Stimulated activated naive B cell treated with anti-CD40 and anti-IgM and Interleukin-4, amounts not matched to agents 10 μg/mL and 1 μg/mL and 100 μg/mL, for 72 hours (primary cell): ENCODE data around the gene MYBBP1A.

Experiments used
- ATAC-seq, 2 donors: fragments of 150-1000 bp; cut with Tn5 transposase; replicated peaks; 2 replicates each; pipeline ENCODE4 v1.10.0; 2021; ENCODE audit warnings: moderate library complexity in 1 of 2
- DNase-seq: peaks from one replicate; pipeline ENCODE4 v3.0.0; 2021
- H3K27ac Mint-ChIP-seq: one replicate; pipeline ENCODE4 v1.8.0; 2022; ENCODE audit warnings: mild to moderate bottlenecking, mixed read lengths
- H3K27me3 Mint-ChIP-seq, 2 donors: one replicate each; pipeline ENCODE4 v1.8.0; 2022; ENCODE audit warnings: mixed read lengths in 2 of 2
- H3K36me3 Mint-ChIP-seq, 2 donors: one replicate each; pipeline ENCODE4 v1.8.0; 2022; ENCODE audit warnings: mixed read lengths in 2 of 2, mild to moderate bottlenecking in 1 of 2
- H3K4me1 Mint-ChIP-seq, 2 donors: one replicate each; pipeline ENCODE4 v1.8.0; 2022; ENCODE audit warnings: mixed read lengths in 2 of 2, mild to moderate bottlenecking in 1 of 2
- H3K4me3 Mint-ChIP-seq, 2 donors: one replicate each; pipeline ENCODE4 v1.8.0; 2022; ENCODE audit warnings: mild to moderate bottlenecking in 2 of 2, mixed read lengths in 2 of 2, moderate library complexity in 1 of 2
- H3K9me3 Mint-ChIP-seq, 2 donors: one replicate each; pipeline ENCODE4 v1.8.0; 2022; ENCODE audit warnings: mixed read lengths in 2 of 2, mild to moderate bottlenecking in 1 of 2

MYBBP1A gene

DNA sequence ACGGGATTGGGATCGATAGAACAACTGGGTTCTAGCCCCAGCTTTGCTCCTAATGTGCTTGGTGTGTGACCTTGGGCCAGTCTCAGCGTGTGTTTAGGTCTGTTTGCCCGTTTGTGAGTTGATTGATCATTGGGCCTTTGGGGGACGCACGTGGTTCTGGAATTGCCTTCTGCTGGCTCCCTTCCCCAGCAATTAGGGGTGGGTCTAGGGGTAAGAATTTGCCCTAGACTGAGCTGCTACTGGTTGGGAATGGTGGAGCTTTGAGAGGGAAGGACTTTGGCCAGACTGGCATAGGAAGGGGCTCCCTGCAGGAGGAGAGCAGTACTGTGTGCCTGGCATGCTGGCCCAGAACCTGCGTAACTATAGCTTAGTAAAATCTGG lies 55.0 kb downstream of the MYBBP1A start:
- no peaks in the 10 kb centered on the region for H3K36me3 Mint-ChIP-seq
- no peaks in the 10 kb centered on the region for H3K9me3 Mint-ChIP-seq
- ATAC-seq (no peak), DNase-seq (no peak)
- peaks cover 28 to 37% of the 10 kb centered on the region in 2 donors for H3K4me1 Mint-ChIP-seq
- no peak overlapping the region for H3K27ac Mint-ChIP-seq
- H3K4me3 Mint-ChIP-seq = peak overlapping the region; percentile 76 to 81
- peaks cover 54 to 61% of the 10 kb centered on the region in 2 donors for H3K27me3 Mint-ChIP-seq

DNA sequence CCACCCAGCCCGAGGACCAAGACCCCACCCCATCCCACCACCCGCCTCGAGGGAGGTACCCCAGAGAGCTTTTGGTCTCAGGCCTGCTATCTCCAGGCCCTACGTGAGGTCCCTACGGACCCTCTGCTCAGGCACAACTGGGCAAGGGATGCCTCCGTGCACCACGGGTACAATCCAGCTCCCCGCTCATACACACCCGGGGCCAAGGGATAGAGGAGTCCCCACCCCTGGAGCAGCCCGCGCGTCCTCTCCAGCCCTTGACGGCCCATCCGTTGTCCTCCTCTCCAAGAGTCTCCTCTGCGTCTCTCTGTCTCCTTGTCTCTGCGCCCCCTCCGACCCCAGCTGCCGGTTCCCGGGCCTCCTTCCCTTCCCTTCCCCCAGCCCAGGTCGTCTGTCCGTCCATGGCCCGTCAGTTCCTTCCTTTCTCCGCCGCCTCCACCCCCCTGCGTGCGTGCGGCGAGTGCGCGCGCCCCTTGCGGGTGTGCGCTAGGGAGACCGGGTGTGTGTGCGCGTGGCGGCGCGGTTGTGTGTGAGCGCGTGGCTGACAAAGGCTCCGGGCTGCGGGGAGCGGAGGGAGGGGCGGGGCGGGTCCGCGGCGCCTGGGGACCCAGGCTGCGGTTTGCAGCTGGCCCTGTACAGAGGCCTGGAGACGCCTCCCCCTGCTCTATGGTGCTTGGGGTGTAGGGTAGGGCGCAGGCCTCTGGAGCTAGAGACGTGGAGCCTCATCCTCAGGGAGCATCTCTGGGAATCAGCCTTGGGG lies 55.6 kb downstream of the MYBBP1A start:
- peak; percentile 17 to 23 for ATAC-seq
- Mint-ChIP-seq H3K36me3 (no peaks in the 10 kb centered on the region), H3K4me3 (peak overlapping the region; percentile 76 to 81), H3K27me3 (peaks cover 48 to 57% of the 10 kb centered on the region in 2 donors), H3K4me1 (peaks cover 28 to 37% of the 10 kb centered on the region in 2 donors), H3K9me3 (no peaks in the 10 kb centered on the region), H3K27ac (peak overlapping the region; percentile 56)
- DNase-seq = no peak

DNA sequence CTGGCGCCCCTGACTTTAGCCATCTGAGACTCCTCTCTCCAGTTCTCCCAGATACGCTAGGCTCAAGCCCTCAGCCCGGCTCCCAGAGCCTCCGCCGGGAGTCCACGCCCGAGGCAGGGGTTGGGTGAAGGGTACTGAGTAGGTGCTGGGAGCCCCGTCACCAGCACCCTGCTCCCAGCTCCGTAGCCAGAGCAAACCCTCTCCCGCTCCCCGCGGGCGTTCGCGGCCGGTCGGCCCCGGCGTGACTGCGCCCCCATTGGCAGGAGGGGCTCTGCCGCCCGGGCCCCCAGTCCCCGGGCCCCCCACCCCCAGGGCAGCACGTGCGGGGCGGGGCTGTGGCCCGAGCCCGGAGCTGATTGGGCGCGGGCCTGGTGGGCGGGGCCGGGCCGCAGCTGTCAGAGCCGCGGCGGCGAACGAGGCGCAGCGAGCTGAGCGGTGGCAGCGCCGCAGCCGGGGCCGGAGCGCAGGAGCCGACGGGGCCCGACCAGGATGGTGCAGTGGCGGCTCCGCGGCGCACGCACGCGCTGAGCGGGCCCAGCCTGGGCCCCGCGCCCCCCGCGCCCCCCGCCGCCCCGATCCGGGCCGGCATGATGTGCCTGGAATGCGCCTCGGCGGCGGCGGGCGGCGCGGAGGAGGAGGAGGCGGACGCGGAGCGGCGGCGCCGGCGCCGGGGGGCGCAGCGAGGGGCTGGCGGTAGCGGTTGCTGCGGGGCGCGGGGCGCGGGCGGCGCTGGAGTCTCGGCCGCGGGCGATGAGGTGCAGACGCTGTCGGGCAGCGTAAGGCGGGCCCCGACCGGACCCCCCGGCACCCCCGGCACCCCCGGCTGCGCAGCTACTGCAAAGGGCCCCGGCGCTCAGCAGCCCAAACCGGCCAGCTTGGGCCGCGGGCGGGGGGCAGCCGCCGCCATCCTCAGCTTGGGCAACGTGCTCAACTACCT lies 56.5 kb downstream of the MYBBP1A start, which contains the start of gene SPNS2:
TSS of gene SPNS2 (plus strand) at position 421 of the 937 bp plus-strand sequence. CDS start at position 588, 167 bp downstream.
- Mint-ChIP-seq H3K27ac (peak within 1 kb of the TSS; percentile 56), H3K4me1 (peaks cover 28 to 33% of the 10 kb centered on the region in 2 donors), H3K36me3 (no peaks in the 10 kb centered on the region), H3K4me3 (peak within 1 kb of the TSS; percentile 76 to 81), H3K9me3 (no peaks in the 10 kb centered on the region), H3K27me3 (peaks cover 39 to 48% of the 10 kb centered on the region in 2 donors)
- ATAC-seq (peak; percentile 71 to 86), DNase-seq (peak; percentile 48)

DNA sequence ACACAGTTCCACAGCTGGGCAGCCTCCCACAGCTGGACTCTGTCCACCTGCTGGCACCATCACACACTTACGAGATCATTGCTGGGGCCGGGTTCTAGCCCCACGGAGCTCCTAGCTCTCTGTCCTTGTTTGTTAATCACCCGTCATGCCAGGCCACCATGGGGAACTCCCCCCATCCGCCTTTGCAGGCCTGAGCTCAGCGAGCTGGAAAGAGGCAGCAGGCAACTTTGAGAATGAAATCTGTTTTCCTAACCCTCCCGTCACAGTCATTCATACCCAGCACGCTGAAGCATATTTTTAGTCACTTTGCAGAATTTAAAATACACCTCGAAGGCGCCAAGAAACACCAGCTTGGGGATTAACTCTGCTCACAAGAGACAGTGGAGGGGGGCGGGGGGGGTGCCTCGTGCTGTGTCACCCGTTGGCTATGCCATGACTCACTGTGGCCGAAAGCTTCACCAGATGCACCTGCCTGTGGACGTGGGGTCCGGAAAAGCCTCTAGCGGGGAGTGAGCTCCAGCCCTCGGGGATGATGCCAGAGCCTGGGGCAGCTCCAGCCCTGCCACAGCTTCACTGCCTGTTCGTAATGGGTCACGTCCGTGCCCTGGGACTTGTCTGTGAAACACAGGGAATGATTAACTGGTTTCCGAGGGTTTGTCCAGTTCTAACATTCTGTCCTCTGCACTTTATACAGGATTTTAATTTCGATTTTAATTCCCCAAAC lies 57.9 kb downstream of the MYBBP1A start:
- DNase-seq = peak; percentile 42
- Mint-ChIP-seq H3K27me3 (peaks cover 30 to 45% of the 10 kb centered on the region in 2 donors), H3K36me3 (no peaks in the 10 kb centered on the region), H3K4me3 (no peak overlapping the region), H3K4me1 (peaks cover 39 to 44% of the 10 kb centered on the region in 2 donors), H3K27ac (peak overlapping the region; percentile 25), H3K9me3 (no peaks in the 10 kb centered on the region)
- peak; percentile 28 to 65 for ATAC-seq

DNA sequence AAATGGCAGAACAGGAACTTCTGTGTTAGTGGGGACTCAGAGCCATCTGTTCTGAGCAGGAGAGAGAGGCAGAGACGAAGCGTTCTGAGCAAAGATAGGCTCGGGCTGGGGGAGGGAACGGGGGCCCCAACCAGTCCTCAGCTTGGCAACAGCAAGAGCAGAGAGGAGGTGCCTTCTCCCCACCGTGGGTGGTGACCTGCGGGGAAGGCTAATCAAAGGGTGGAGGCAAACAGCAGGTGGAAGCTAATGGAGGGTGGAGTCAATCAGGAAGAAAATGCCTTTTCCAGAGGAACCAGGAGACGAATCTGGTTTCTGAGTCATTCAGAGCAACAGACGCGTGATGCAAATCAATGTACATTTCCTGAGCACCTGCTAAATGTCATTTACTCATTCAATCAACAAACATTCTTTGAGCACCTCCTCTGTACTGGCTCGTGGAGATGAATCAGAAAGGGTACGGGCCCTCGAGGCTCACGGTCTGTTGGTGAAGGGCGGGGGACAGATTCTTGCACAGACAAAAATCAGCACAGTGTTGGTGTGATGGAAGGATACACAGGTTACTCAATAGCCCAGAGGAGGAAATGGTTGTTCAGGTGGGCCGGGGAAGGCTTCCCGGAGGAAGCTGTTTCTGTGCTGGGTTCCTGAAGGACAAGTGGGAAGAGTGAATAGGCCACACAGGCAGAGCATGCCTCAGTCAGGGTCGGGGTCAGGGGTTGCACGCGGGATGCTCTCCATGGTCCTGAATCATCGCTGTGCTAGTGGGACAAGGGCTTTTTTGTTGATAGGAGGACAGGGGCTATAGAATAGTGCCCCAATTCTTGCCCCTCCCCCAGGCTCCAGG lies 62.2 kb downstream of the MYBBP1A start:
- H3K27me3 Mint-ChIP-seq = peaks cover 6 to 18% of the 10 kb centered on the region in 2 donors
- no peaks in the 10 kb centered on the region for H3K9me3 Mint-ChIP-seq
- ATAC-seq = peak; percentile 49 to 69
- H3K36me3 Mint-ChIP-seq = no peaks in the 10 kb centered on the region
- H3K4me1 Mint-ChIP-seq = peaks cover 19 to 22% of the 10 kb centered on the region in 2 donors
- no peak overlapping the region for H3K4me3 Mint-ChIP-seq
- no peak for DNase-seq
- H3K27ac Mint-ChIP-seq = no peak overlapping the region

DNA sequence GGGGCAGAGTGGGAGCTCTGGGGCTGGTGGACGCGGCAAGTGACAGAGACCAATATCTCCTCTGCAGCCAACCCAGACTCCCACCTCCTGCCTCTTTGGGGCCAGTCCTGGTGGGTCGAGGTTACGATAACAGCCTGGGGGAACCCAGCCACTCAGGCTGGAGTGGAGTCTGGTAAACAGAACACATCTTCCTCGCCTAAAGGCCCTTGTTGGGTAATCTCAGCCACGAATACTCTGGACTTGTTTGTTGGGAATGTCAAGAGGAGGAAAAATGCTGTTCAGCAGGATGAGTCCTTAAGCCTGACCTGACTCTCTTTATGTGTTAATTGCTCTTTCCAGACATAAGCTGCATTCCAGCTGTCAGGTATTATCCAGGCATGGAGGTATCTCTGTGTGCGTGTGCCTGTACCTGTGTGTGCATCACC lies 64.5 kb downstream of the MYBBP1A start:
- peaks cover 6 to 16% of the 10 kb centered on the region in 2 donors for H3K27me3 Mint-ChIP-seq
- H3K9me3 Mint-ChIP-seq = no peaks in the 10 kb centered on the region
- H3K4me1 Mint-ChIP-seq = peaks cover 20 to 26% of the 10 kb centered on the region in 2 donors
- no peak for ATAC-seq
- H3K27ac Mint-ChIP-seq = no peak overlapping the region
- DNase-seq = no peak
- H3K4me3 Mint-ChIP-seq = no peak overlapping the region
- no peaks in the 10 kb centered on the region for H3K36me3 Mint-ChIP-seq

DNA sequence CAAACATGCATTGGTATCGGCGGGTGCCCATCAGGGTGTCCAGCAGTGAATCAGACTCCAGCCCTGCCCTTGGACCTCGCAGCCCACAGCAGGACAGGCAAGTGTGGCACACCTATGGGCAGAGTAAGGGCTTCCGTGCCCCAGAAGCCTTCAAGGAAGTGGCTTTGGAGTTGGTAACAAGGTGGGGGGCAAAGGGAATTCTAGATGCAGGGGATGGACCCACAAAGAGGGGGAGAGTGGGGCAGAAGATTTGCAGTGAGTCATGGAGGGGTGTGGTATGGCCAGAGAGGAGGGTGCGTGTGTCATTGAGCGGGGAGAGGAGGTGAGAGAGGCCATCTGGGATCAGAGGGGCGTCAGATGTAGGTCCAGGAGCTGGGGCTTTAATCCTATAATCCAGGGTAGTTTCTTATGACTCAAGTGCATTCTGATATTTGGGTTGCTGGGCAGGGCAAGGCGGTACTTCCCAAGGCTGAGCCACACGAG lies 65.0 kb downstream of the MYBBP1A start:
- H3K4me3 Mint-ChIP-seq = no peak overlapping the region
- no peak overlapping the region for H3K27ac Mint-ChIP-seq
- H3K4me1 Mint-ChIP-seq = peaks cover 21 to 28% of the 10 kb centered on the region in 2 donors
- peaks cover 6 to 11% of the 10 kb centered on the region in 2 donors for H3K27me3 Mint-ChIP-seq
- ATAC-seq = no peak
- H3K9me3 Mint-ChIP-seq = no peaks in the 10 kb centered on the region
- H3K36me3 Mint-ChIP-seq = no peaks in the 10 kb centered on the region
- no peak for DNase-seq

DNA sequence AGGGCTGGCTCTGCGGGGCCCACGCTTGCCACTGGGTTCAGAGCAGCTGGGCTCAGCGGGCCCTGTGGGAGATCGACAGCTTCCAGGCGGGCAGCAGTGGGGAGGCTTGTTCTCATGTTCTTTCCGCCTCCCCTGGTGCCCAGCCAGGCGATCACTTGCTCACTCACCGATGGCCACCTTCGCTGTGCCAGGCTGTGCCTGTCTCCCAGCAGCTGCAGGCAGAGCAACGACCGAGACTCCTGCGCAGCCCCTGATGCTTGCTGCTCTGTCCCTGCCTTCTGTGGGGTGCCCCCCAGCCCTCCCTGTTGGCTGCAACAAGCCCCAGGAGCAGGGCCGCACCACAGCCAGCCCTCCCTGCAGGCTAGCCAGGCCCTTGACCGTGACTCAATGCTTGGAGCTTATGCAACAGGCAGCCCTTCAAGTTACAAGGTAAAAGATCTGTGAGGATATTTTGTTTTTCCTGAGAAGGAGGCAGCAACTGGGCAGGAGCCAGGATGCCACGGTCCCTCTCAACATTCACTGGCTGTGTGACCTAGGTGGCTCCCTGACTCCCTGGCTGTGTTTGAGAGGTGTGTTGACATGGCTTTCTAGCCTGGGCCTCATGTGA lies 66.1 kb downstream of the MYBBP1A start:
- H3K4me1 Mint-ChIP-seq = peaks cover 25 to 28% of the 10 kb centered on the region in 2 donors
- H3K36me3 Mint-ChIP-seq = no peaks in the 10 kb centered on the region
- H3K4me3 Mint-ChIP-seq = no peak overlapping the region
- ATAC-seq = no peak
- H3K9me3 Mint-ChIP-seq = no peaks in the 10 kb centered on the region
- H3K27me3 Mint-ChIP-seq = peaks cover 6 to 10% of the 10 kb centered on the region in 2 donors
- DNase-seq = no peak
- no peak overlapping the region for H3K27ac Mint-ChIP-seq
